ENCODE results near the gene LYPD1.

DNA sequence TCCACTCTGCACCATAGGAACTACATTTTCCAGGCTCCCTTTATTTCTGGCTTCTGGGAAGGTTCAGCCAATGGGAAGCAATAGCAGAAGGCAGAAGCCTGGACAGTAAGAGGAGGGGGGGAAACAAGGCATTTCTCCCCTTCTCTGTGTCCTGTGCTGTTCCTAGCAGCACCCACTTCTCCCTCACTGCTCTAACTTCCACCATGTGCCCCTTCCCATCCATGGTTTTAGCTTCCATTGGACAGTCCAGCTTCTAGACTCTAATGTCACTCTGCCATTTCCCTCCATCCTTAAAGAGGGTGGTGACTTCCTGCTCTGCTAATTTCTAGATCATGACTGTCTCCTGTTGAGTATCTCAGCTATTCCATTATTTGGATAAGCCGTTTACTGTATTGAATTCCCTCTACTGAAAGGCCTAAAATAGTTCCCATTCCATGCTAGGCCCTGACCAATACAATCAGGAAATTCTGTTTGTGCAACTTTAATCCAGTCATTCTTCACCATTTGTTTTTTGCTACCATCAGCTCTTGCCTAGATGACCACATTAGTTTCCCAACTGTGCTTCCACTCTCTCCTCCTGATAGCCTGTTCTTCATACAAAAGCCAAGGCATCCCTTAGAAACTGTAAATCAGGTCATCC, 20.8 kb upstream of the LYPD1 start:
- TF ChIP-seq, protein P1, sequence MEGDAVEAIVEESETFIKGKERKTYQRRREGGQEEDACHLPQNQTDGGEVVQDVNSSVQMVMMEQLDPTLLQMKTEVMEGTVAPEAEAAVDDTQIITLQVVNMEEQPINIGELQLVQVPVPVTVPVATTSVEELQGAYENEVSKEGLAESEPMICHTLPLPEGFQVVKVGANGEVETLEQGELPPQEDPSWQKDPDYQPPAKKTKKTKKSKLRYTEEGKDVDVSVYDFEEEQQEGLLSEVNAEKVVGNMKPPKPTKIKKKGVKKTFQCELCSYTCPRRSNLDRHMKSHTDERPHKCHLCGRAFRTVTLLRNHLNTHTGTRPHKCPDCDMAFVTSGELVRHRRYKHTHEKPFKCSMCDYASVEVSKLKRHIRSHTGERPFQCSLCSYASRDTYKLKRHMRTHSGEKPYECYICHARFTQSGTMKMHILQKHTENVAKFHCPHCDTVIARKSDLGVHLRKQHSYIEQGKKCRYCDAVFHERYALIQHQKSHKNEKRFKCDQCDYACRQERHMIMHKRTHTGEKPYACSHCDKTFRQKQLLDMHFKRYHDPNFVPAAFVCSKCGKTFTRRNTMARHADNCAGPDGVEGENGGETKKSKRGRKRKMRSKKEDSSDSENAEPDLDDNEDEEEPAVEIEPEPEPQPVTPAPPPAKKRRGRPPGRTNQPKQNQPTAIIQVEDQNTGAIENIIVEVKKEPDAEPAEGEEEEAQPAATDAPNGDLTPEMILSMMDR (conservative IDR thresholded peaks at IDR 0.05; ENCODE audit: low read depth, low read length) = no peak
- no peak for TF ChIP-seq SMC3 (IDR thresholded peaks at IDR 0.05; ENCODE audit: low read depth, low read length)
- TF ChIP-seq MXI1 (IDR thresholded peaks at IDR 0.05; ENCODE audit: borderline replicate concordance, low read depth, low read length) = no peak
- TF ChIP-seq MAZ (IDR thresholded peaks at IDR 0.05; ENCODE audit: borderline replicate concordance, low read depth, low read length) = no peak
- TF ChIP-seq RAD21 (IDR thresholded peaks at IDR 0.05; ENCODE audit: low read length) = no peak
- no peak for TF ChIP-seq POLR2A (IDR thresholded peaks at IDR 0.05; ENCODE audit: low read depth, low read length)
- TF ChIP-seq CEBPB (IDR thresholded peaks at IDR 0.05; ENCODE audit: low read depth, low read length) = peak; percentile 70
- TF ChIP-seq, protein P2, sequence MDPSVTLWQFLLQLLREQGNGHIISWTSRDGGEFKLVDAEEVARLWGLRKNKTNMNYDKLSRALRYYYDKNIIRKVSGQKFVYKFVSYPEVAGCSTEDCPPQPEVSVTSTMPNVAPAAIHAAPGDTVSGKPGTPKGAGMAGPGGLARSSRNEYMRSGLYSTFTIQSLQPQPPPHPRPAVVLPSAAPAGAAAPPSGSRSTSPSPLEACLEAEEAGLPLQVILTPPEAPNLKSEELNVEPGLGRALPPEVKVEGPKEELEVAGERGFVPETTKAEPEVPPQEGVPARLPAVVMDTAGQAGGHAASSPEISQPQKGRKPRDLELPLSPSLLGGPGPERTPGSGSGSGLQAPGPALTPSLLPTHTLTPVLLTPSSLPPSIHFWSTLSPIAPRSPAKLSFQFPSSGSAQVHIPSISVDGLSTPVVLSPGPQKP (IDR thresholded peaks at IDR 0.05; ENCODE audit: borderline replicate concordance, low read depth, low read length) = no peak
- TF ChIP-seq RFX5 (IDR thresholded peaks at IDR 0.05; ENCODE audit: low read depth, low read length) = no peak

Data from IMR-90 (cell line).